SK-N-SH treated with all-trans-retinoic acid at 6 μM for 48 hours (cell line): ENCODE results near the gene CLCN4.

Experiments
- CREB5 ChIP-seq: fragments of 250-450 bp; sonication (Bioruptor Pico); IDR thresholded peaks from 2 replicates; pipeline ENCODE4 v1.5.1; 2020; ENCODE audit warnings: low read depth, mild to moderate bottlenecking, moderate library complexity
- CSDC2 ChIP-seq: fragments of 250-450 bp; sonication (Bioruptor Pico); IDR thresholded peaks from 2 replicates; pipeline ENCODE4 v1.5.0; 2020; ENCODE audit warnings: mild to moderate bottlenecking, moderate library complexity
- ESRRG ChIP-seq: fragments of 250-450 bp; sonication (Bioruptor Pico); IDR thresholded peaks from 2 replicates; pipeline ENCODE4 v1.6.1; 2021; ENCODE audit warnings: mild to moderate bottlenecking
- GLIS3 ChIP-seq: fragments of 250-450 bp; sonication (Bioruptor Pico); IDR thresholded peaks from 2 replicates; pipeline ENCODE4 v1.5.0; 2020; ENCODE audit warnings: mild to moderate bottlenecking, moderate library complexity
- RARB ChIP-seq: fragments of 250-450 bp; sonication (Bioruptor Pico); IDR thresholded peaks from 2 replicates; pipeline ENCODE4 v1.8.0; 2021; ENCODE audit warnings: mild to moderate bottlenecking, moderate library complexity
- TOX ChIP-seq: fragments of 250-450 bp; sonication (Bioruptor Pico); IDR thresholded peaks from 2 replicates; pipeline ENCODE4 v1.8.0; 2021; ENCODE audit warnings: mild to moderate bottlenecking, moderate library complexity, borderline replicate concordance
- ZC3H10 ChIP-seq: fragments of 250-450 bp; sonication (Bioruptor Pico); IDR thresholded peaks from 2 replicates; pipeline ENCODE4 v1.5.1; 2021; ENCODE audit warnings: mild to moderate bottlenecking, moderate library complexity
- ZFP3 ChIP-seq: fragments of 250-450 bp; sonication (Bioruptor Pico); IDR thresholded peaks from 2 replicates; pipeline ENCODE4 v1.5.0; 2020; ENCODE audit warnings: mild to moderate bottlenecking, moderate library complexity
- ZFP30 ChIP-seq: fragments of 450-650 bp; formaldehyde crosslinking; IDR thresholded peaks from 2 replicates; pipeline ENCODE4 v1.5.0; 2022; ENCODE audit warnings: mild to moderate bottlenecking, moderate library complexity
- TF ChIP-seq, protein P1 (sequence below): fragments of 250-450 bp; sonication (Bioruptor Pico); IDR thresholded peaks from 2 replicates; pipeline ENCODE4 v1.8.0; 2020; ENCODE audit warnings: mild to moderate bottlenecking, moderate library complexity, borderline replicate concordance

- TF ChIP-seq ZFP3 (CRISPR knock-in tag), result no peak
- TF ChIP-seq ZFP30 (CRISPR knock-in tag), result no peak
- TF ChIP-seq, protein P1, sequence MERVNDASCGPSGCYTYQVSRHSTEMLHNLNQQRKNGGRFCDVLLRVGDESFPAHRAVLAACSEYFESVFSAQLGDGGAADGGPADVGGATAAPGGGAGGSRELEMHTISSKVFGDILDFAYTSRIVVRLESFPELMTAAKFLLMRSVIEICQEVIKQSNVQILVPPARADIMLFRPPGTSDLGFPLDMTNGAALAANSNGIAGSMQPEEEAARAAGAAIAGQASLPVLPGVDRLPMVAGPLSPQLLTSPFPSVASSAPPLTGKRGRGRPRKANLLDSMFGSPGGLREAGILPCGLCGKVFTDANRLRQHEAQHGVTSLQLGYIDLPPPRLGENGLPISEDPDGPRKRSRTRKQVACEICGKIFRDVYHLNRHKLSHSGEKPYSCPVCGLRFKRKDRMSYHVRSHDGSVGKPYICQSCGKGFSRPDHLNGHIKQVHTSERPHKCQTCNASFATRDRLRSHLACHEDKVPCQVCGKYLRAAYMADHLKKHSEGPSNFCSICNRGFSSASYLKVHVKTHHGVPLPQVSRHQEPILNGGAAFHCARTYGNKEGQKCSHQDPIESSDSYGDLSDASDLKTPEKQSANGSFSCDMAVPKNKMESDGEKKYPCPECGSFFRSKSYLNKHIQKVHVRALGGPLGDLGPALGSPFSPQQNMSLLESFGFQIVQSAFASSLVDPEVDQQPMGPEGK (CRISPR knock-in tag), result no peak
- no peak for TF ChIP-seq GLIS3 (CRISPR knock-in tag)
- TF ChIP-seq CSDC2 (CRISPR knock-in tag), result no peak
- no peak for TF ChIP-seq CREB5 (CRISPR knock-in tag)
- TF ChIP-seq ESRRG (CRISPR knock-in tag), result no peak
- TF ChIP-seq ZC3H10 (CRISPR knock-in tag), result no peak
- no peak for TF ChIP-seq TOX (CRISPR knock-in tag)
- TF ChIP-seq RARB (CRISPR knock-in tag), result no peak
Measured at GRCh38 chrX:10173331-10173900, 16.6 kb downstream of the CLCN4 start.
